H1 (cell line): ENCODE measurements around the gene TUBE1. TPM values are rescaled to one million over a fixed set of nuclear protein-coding genes. Genes with fewer than 3 reads are reported as not detected.

Source experiments
- CEBPB ChIP-seq: IDR thresholded peaks from 2 replicates; pipeline ENCODE4 v1.6.1; 2012; ENCODE audit warnings: low read depth, low read length
- CTBP2 ChIP-seq: IDR thresholded peaks from 2 replicates; pipeline ENCODE4 v1.7.0; 2011; ENCODE audit warnings: borderline replicate concordance, mild to moderate bottlenecking, moderate library complexity, mixed read lengths, low read length; ENCODE audit not compliant: insufficient read depth, insufficient read length
- JUN ChIP-seq: IDR thresholded peaks from 2 replicates; pipeline ENCODE4 v1.6.1; 2011; ENCODE audit warnings: low read depth, mild to moderate bottlenecking, improper control_type of control experiment, low read length
- KDM4A ChIP-seq: IDR thresholded peaks from one replicate; pipeline ENCODE4 v1.7.1; 2012; ENCODE audit warnings: low read depth, mild to moderate bottlenecking, moderate library complexity, low read length, inconsistent platforms; ENCODE audit not compliant: severe bottlenecking
- POLR2AphosphoS5 ChIP-seq: IDR thresholded peaks from 2 replicates; pipeline ENCODE4 v1.6.1; 2011; ENCODE audit warnings: low read depth, low read length
- SIRT6 ChIP-seq: IDR thresholded peaks from one replicate; pipeline ENCODE4 v1.7.1; 2012; ENCODE audit warnings: low read length, inconsistent platforms
- SUZ12 ChIP-seq: fragments of 200-600 bp; sonication (generic); IDR thresholded peaks from 2 replicates; pipeline ENCODE4 v1.6.1; 2012; ENCODE audit warnings: mild to moderate bottlenecking, inconsistent platforms, low read length, moderate library complexity, mixed read lengths
- polyA plus RNA-seq, 7 experiments: library from polyadenylated mRNA; depleted of rRNA in 3 of 7; stranded (reverse) in 5 of 7; unstranded in 2 of 7; fragments of >200 nt in 5 of 7; fragments of 200-250 nt in 2 of 7; gene quantifications; 1 replicate in 5 of 7; 2 replicates in 1 of 7; 4 replicates in 1 of 7; pipeline versions ENCODE4 v1.2.1 to v1.2.3, GENCODE V29; 2011 to 2013; ENCODE audit warnings: missing spikeins in 2 of 7, mixed read lengths in 2 of 7
- total RNA-seq: library from RNA; stranded (reverse); fragmentation: NEBNext Ultra II Directional; extraction: Animal tissue kit (Norgen Biotek cat#: 25700); gene quantifications from 2 replicates; pipeline ENCODE4 v1.2.1, GENCODE V29; 2021
- TF ChIP-seq, protein P1 (sequence below): fragments of 300-600 bp; sonication (generic); IDR thresholded peaks from 2 replicates; pipeline ENCODE4 v1.7.1; 2012; ENCODE audit warnings: low read length, moderate library complexity, mild to moderate bottlenecking, inconsistent platforms; ENCODE audit not compliant: insufficient replicate concordance
- TF ChIP-seq, protein P2 (sequence below): IDR thresholded peaks from 2 replicates; pipeline ENCODE4 v1.6.1; 2012; ENCODE audit warnings: inconsistent platforms

The TUBE1 gene
- total and polyA plus RNA-seq, 2 of the 8 experiments (the other 6 are each of a cell fraction or from before 2014, with no cell fraction given), result 8.0 to 15.9 TPM

DNA sequence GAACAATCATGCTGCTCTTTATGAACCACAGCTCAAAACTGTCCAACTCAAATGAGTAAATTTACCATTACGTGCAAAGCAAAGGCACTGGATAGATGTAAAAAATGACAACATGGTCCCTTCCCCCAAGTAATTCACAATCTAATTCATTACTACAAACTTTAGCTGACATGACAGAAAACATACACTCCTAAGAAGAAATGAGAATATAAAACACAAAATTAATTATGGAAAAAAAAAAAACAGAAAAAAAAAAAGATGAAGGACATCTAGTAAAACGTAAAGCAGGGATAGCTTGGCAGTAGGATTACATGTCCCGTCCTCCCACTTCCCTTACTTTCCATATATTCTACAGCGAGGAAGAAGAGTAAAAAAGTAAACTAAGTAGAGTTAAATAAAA lies 5.7 kb downstream of the TUBE1 start (continued):
- TF ChIP-seq, protein P1, sequence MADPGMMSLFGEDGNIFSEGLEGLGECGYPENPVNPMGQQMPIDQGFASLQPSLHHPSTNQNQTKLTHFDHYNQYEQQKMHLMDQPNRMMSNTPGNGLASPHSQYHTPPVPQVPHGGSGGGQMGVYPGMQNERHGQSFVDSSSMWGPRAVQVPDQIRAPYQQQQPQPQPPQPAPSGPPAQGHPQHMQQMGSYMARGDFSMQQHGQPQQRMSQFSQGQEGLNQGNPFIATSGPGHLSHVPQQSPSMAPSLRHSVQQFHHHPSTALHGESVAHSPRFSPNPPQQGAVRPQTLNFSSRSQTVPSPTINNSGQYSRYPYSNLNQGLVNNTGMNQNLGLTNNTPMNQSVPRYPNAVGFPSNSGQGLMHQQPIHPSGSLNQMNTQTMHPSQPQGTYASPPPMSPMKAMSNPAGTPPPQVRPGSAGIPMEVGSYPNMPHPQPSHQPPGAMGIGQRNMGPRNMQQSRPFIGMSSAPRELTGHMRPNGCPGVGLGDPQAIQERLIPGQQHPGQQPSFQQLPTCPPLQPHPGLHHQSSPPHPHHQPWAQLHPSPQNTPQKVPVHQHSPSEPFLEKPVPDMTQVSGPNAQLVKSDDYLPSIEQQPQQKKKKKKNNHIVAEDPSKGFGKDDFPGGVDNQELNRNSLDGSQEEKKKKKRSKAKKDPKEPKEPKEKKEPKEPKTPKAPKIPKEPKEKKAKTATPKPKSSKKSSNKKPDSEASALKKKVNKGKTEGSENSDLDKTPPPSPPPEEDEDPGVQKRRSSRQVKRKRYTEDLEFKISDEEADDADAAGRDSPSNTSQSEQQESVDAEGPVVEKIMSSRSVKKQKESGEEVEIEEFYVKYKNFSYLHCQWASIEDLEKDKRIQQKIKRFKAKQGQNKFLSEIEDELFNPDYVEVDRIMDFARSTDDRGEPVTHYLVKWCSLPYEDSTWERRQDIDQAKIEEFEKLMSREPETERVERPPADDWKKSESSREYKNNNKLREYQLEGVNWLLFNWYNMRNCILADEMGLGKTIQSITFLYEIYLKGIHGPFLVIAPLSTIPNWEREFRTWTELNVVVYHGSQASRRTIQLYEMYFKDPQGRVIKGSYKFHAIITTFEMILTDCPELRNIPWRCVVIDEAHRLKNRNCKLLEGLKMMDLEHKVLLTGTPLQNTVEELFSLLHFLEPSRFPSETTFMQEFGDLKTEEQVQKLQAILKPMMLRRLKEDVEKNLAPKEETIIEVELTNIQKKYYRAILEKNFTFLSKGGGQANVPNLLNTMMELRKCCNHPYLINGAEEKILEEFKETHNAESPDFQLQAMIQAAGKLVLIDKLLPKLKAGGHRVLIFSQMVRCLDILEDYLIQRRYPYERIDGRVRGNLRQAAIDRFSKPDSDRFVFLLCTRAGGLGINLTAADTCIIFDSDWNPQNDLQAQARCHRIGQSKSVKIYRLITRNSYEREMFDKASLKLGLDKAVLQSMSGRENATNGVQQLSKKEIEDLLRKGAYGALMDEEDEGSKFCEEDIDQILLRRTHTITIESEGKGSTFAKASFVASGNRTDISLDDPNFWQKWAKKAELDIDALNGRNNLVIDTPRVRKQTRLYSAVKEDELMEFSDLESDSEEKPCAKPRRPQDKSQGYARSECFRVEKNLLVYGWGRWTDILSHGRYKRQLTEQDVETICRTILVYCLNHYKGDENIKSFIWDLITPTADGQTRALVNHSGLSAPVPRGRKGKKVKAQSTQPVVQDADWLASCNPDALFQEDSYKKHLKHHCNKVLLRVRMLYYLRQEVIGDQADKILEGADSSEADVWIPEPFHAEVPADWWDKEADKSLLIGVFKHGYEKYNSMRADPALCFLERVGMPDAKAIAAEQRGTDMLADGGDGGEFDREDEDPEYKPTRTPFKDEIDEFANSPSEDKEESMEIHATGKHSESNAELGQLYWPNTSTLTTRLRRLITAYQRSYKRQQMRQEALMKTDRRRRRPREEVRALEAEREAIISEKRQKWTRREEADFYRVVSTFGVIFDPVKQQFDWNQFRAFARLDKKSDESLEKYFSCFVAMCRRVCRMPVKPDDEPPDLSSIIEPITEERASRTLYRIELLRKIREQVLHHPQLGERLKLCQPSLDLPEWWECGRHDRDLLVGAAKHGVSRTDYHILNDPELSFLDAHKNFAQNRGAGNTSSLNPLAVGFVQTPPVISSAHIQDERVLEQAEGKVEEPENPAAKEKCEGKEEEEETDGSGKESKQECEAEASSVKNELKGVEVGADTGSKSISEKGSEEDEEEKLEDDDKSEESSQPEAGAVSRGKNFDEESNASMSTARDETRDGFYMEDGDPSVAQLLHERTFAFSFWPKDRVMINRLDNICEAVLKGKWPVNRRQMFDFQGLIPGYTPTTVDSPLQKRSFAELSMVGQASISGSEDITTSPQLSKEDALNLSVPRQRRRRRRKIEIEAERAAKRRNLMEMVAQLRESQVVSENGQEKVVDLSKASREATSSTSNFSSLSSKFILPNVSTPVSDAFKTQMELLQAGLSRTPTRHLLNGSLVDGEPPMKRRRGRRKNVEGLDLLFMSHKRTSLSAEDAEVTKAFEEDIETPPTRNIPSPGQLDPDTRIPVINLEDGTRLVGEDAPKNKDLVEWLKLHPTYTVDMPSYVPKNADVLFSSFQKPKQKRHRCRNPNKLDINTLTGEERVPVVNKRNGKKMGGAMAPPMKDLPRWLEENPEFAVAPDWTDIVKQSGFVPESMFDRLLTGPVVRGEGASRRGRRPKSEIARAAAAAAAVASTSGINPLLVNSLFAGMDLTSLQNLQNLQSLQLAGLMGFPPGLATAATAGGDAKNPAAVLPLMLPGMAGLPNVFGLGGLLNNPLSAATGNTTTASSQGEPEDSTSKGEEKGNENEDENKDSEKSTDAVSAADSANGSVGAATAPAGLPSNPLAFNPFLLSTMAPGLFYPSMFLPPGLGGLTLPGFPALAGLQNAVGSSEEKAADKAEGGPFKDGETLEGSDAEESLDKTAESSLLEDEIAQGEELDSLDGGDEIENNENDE, result no peak
- TF ChIP-seq KDM4A, result no peak
- TF ChIP-seq, protein P2, sequence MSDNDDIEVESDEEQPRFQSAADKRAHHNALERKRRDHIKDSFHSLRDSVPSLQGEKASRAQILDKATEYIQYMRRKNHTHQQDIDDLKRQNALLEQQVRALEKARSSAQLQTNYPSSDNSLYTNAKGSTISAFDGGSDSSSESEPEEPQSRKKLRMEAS, result no peak
- TF ChIP-seq POLR2AphosphoS5, result no peak
- no peak for TF ChIP-seq SUZ12
- TF ChIP-seq CTBP2, result no peak
- no peak for TF ChIP-seq SIRT6
- no peak for TF ChIP-seq JUN
- TF ChIP-seq CEBPB, result no peak
